Central memory CD8-positive, alpha-beta T cell (primary cell): Measurements from ENCODE around the gene NACC1.
A peak's percentile ranks its signal among the peaks of the same experiment; 100 is the strongest.

Experiments
- ATAC-seq: fragments of 150-1000 bp; cut with Tn5 transposase; replicated peaks from 2 replicates; pipeline ENCODE4 v1.10.0; 2022; ENCODE audit warnings: mild to moderate bottlenecking, moderate FRiP score, moderate number of reproducible peaks; ENCODE audit not compliant: poor library complexity, severe bottlenecking; ENCODE audit errors: extremely low read depth
- DNase-seq, 2 donors: peaks; one replicate each; pipeline ENCODE4 v3.0.0; 2021; ENCODE audit warnings: low spot score in 2 of 2
- H3K27ac Mint-ChIP-seq: one replicate; pipeline ENCODE4 v1.8.0; 2022; ENCODE audit warnings: low read depth, mild to moderate bottlenecking, moderate library complexity, mixed read lengths
- H3K27me3 Mint-ChIP-seq: one replicate; pipeline ENCODE4 v1.8.0; 2022; ENCODE audit warnings: mixed read lengths
- H3K36me3 Mint-ChIP-seq: one replicate; pipeline ENCODE4 v1.8.0; 2022; ENCODE audit warnings: mild to moderate bottlenecking, moderate library complexity, mixed read lengths; ENCODE audit not compliant: insufficient read depth
- H3K4me1 Mint-ChIP-seq: one replicate; pipeline ENCODE4 v1.8.0; 2022; ENCODE audit warnings: mixed read lengths
- H3K4me3 Mint-ChIP-seq: one replicate; pipeline ENCODE4 v1.8.0; 2022; ENCODE audit warnings: mild to moderate bottlenecking, moderate library complexity, mixed read lengths
- H3K9me3 Mint-ChIP-seq: one replicate; pipeline ENCODE4 v1.8.0; 2022; ENCODE audit warnings: mixed read lengths

The NACC1 gene

DNA sequence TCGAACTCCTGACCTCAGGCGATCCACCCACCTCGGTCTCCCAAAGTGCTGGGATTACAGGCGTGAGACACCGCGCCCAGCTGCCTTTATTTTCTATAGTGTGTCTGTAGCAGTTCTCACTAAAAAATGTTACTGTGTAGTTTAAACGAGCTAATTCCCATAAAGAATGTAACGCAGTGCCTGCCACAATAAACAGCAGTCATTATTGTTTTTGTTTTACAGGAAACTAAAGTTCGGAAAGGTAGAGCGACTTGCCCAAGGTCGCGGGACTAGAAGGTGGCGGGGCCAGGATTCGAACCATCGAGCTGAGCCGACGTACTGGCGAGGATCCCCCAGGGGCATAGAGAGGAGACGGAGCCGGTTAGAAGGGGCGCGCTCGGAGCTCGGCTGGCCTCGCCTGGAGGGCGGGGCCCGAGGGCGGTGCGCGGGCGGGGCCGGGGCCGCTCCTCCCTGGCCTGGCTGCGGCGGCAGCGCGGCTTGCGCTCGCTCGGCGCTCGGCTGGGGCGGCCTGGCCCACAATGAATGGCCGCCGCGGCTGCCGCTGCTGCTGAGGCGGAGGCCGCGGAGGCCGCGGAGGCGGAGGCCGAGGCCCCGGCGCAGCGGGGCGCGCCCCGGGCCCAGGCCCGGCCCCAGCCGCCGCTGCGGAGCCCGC is at the start of gene NACC1:
NACC1 (plus strand) TSS at position 493 of the 652 bp plus-strand sequence. CDS start 16,944 bp downstream, outside the sequence.
- H3K27ac Mint-ChIP-seq, result peak within 1 kb of the TSS; percentile 93
- no peaks in the 10 kb centered on the region for H3K27me3 Mint-ChIP-seq
- DNase-seq (peak; percentile 76 to 86), ATAC-seq (peak; percentile 78)
- H3K36me3 Mint-ChIP-seq, result peaks cover 21% of the 10 kb centered on the region
- H3K4me3 Mint-ChIP-seq, result peak within 1 kb of the TSS; percentile 91
- no peaks in the 10 kb centered on the region for H3K9me3 Mint-ChIP-seq
- H3K4me1 Mint-ChIP-seq, result peaks cover 61% of the 10 kb centered on the region

DNA sequence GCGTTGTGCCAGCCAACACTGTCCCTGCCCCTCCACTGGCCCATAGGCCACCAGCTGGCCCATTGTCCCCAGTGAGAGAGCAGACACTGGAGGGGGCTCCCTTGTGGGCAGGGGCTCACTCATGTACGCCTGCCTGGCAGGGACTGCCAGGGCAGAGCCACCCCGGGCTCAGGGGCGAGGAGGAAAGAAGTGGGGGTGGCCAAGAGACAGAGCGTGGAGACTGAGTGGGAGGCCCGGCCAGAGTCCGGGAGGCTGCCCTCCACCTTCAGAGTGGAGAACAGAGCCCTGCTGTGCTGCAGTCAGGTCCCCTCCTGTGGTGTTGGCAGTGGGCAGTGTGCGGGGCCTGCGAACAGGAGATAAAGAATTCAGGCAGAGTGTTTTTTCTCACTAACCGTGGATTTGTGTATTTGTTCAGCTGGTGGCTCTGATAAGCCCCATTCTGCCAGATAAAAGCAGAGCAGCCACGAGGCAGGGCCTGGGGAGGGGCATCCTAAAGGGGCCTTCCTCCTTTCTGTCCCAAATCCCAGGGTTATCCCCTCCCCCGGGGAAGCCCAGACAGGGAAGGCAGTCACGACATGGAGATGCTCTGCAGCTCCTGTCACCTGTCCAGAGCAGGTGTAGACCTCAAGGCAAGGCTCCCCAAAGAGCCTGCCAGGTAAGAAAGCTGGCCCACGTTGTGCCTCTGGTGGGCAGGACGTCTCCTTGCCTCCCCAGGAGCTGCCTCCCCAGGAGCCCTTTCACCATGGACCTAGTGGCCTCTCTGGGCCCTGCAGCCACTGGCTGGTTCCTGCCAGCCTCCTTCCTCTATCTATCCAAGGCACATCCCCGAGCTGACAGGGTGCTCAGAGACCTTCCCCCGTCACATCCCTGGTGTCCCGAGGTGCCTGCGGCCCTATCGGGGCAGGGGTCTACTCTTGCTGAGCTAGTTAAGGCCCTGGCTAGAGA is 48.4 kb upstream of the NACC1 start:
- H3K27ac Mint-ChIP-seq, result no peak overlapping the region
- H3K4me1 Mint-ChIP-seq, result no peaks in the 10 kb centered on the region
- H3K4me3 Mint-ChIP-seq, result peak overlapping the region; percentile 25
- H3K9me3 Mint-ChIP-seq, result no peaks in the 10 kb centered on the region
- ATAC-seq (no peak), DNase-seq (no peak)
- peaks cover 2% of the 10 kb centered on the region for H3K36me3 Mint-ChIP-seq
- no peaks in the 10 kb centered on the region for H3K27me3 Mint-ChIP-seq

DNA sequence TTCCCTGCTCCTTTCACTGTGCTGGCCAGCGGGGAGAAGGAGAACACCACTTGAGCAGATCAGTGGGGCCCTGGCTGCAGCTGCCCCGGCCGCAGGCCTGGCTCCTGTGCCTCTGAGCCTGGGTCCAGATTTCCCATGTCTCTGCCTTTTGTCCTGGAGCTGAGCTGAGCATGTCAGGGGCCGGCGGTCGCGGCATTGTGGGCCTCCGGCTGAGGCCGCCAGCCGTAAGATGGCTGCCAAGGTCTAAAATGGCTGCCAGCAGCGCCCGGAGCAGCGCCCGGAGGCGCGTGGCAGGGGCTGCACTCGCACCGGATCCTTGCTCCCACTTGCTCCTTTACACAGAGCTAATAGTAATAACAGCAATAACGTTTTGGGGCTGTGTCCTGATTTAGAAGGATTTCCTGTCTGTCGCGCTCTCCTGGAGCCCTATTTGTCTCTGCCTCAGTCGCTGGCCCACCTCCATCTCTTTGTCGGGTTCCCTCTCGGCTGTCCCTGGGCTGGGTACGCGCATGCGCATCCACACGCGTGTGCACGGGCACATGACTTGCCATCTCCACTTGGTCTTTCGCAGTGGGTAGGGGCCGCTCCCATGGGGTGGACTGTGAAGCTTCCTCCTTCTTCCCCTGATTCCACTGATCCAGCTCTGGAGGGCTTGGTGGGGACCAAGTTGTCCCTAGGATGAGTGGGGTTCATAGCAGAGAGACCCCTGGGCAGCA is 47.5 kb upstream of the NACC1 start:
- no peaks in the 10 kb centered on the region for H3K4me1 Mint-ChIP-seq
- H3K27ac Mint-ChIP-seq, result no peak overlapping the region
- peak overlapping the region; percentile 25 for H3K4me3 Mint-ChIP-seq
- H3K9me3 Mint-ChIP-seq, result no peaks in the 10 kb centered on the region
- peaks cover 2% of the 10 kb centered on the region for H3K36me3 Mint-ChIP-seq
- DNase-seq (no peak), ATAC-seq (no peak)
- no peaks in the 10 kb centered on the region for H3K27me3 Mint-ChIP-seq

DNA sequence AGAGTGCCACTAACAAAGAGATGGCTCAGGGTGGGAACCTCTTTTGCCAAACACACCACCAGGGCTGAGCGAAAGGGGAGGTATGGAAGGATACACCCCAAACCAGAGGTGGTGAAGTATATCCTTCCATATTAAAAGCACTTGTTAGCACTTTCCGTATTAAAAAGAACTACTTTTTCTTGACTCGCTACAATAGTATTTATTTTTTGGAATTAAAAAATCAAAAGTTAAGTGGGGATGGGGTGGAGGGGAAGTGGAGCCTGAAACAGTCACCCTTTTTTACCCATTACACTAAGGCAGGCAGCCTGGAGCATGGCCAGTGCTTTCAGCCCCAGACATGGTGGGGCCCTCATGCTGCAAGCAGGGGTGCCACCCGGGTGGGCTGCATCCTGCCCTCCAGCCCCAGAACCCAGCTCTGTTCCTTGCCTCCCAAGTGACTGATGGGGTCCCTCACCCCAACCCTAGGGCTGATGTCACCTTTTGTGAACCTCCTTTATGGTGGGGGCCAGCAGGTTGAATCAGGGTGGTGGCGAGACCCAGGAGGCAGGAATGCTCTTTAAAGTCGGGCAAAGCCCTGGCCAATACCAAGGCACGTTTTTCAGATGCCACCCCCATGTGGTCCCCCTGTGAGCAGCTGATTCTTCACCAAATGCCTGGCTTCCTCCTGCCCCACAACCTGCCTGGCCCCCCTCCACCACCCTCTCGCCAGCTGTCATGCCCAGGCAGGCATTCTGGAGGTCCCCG is 46.4 kb upstream of the NACC1 start:
- no peak for ATAC-seq

DNA sequence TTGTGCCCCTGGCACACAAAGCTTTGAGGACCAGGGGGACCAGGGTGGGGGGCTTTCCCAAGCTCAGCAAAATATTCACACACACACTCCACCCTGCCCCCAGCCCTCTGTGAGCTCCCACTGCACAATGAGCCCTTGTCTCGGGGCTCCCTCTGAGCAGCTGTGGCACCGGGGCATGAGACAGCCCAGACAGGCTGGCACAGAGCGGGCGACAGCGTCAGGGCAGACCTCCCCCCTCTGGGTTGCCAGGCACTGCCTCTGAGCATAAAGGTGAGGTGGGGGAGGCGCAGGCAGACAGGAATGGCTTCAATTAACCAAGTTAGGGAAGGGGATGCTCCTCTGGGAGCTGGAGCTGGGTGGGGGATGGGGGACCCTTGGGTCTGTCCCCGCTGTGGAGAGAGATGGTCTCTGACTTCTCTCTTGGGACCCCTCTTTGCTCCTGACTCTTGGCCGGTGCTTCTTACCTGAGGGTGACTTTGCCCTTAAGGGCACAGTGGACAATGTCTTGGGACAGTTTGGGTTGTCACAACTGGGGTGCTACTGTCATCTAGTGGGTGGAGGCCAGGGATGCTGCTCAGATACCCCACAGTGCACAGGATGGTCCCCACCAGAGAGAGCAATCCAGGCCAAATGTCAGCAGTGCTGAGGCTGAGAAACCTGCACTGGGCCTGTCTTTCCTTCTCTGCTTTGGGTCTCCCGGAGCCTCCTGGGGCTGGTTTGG is 45.7 kb upstream of the NACC1 start:
- Mint-ChIP-seq H3K9me3 (no peaks in the 10 kb centered on the region), H3K4me3 (no peak overlapping the region), H3K36me3 (peaks cover 2% of the 10 kb centered on the region), H3K4me1 (no peaks in the 10 kb centered on the region), H3K27me3 (no peaks in the 10 kb centered on the region), H3K27ac (no peak overlapping the region)
- DNase-seq (no peak), ATAC-seq (no peak)

More for the DNA sequence above, 46.4 kb upstream of the NACC1 start:
- Mint-ChIP-seq H3K4me3 (no peak overlapping the region), H3K9me3 (no peaks in the 10 kb centered on the region), H3K27me3 (no peaks in the 10 kb centered on the region), H3K27ac (no peak overlapping the region), H3K36me3 (peaks cover 2% of the 10 kb centered on the region), H3K4me1 (no peaks in the 10 kb centered on the region)
- DNase-seq, result no peak

DNA sequence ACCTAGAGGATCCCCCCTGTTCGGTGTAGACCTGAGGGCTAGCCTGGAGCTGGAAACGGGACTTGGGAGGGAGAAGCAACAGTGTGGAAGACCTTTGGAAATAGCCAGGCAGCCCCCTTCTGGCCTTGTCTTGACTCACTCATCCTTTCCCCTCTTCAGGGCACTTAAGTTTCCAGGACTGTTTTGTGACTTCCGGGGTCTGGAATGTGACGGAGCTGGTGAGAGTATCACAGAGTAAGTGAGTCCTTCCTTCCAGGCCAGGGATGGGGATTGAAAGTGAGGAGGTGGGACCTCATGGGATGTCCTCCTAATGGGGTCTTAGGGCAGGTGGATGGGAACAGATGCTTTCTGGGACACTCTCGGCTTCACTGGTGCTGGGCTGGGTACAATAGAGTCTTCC is 44.8 kb upstream of the NACC1 start:
- no peaks in the 10 kb centered on the region for H3K4me1 Mint-ChIP-seq
- H3K36me3 Mint-ChIP-seq, result peaks cover 2% of the 10 kb centered on the region
- no peaks in the 10 kb centered on the region for H3K9me3 Mint-ChIP-seq
- no peak for ATAC-seq
- no peak for DNase-seq
- H3K27me3 Mint-ChIP-seq, result no peaks in the 10 kb centered on the region
- no peak overlapping the region for H3K4me3 Mint-ChIP-seq
- no peak overlapping the region for H3K27ac Mint-ChIP-seq

DNA sequence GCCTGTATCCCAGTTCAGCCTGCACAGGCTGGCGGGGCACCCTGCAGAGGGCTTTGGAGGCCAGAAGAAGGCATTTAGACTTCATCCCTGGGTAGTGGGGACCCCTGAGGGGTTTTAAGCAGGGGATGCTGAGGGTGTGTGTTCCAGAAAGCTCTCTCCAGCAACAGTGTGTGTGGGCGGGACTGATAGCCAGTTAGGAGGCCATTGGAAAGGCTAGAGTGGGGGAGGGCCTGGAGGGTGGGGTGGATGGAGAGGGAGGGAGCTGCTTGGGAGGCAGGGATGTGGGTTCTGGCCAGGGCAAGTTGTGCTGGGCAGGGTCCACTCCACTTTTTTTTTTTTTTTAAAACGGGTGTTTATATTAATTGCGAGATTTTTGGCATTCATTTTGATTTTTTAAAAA is 43.7 kb upstream of the NACC1 start:
- no peak overlapping the region for H3K4me3 Mint-ChIP-seq
- DNase-seq, result no peak
- H3K4me1 Mint-ChIP-seq, result no peaks in the 10 kb centered on the region
- H3K27ac Mint-ChIP-seq, result no peak overlapping the region
- no peaks in the 10 kb centered on the region for H3K27me3 Mint-ChIP-seq
- H3K36me3 Mint-ChIP-seq, result peaks cover 2% of the 10 kb centered on the region
- H3K9me3 Mint-ChIP-seq, result no peaks in the 10 kb centered on the region
- no peak for ATAC-seq

DNA sequence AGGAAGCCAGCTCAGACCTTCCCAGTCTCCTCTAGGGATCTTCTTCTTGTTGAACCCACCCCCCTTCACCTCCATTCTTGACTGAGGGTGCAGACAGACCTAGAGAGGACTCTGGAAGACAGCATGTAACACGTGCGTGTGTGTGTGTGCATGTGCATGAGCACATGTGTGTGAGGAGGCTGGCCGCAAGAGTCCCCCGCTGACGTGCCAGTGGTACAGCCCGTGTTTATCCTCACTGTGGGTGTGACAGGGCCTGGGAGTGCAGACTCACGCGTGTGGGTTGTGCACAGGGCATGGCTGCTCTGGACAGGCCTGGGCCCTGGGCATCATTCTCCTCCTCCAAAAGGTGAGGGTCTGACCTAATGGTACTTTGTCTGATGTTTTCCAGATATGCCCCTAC is 41.7 kb upstream of the NACC1 start:
- Mint-ChIP-seq H3K4me3 (no peak overlapping the region), H3K36me3 (no peaks in the 10 kb centered on the region), H3K27me3 (no peaks in the 10 kb centered on the region), H3K27ac (no peak overlapping the region), H3K9me3 (no peaks in the 10 kb centered on the region), H3K4me1 (no peaks in the 10 kb centered on the region)
- no peak for ATAC-seq
- DNase-seq, result no peak

DNA sequence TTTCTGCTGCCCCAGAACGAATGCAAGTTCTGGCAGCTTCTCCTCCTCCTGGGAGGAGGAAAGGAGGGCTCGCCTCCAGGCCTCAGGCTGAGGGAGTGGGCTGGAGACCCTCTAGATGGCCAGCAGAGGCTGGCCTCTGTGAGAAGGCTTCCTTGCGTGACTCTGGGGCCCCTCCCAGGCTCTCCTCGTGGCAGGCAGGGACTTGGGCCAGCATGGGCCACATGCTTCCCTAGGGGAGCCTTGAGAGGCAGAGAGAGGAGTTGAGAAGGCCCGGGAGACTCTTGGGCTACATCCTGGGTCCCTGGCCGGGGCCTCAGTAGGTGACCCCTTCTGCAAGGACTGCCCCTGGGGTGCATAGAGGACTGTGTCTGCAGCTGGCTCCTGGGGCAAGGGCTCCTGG is 41.3 kb upstream of the NACC1 start:
- Mint-ChIP-seq H3K4me1 (no peaks in the 10 kb centered on the region), H3K27me3 (no peaks in the 10 kb centered on the region), H3K27ac (peak overlapping the region; percentile 55), H3K4me3 (no peak overlapping the region), H3K36me3 (no peaks in the 10 kb centered on the region), H3K9me3 (no peaks in the 10 kb centered on the region)
- DNase-seq (no peak), ATAC-seq (no peak)

DNA sequence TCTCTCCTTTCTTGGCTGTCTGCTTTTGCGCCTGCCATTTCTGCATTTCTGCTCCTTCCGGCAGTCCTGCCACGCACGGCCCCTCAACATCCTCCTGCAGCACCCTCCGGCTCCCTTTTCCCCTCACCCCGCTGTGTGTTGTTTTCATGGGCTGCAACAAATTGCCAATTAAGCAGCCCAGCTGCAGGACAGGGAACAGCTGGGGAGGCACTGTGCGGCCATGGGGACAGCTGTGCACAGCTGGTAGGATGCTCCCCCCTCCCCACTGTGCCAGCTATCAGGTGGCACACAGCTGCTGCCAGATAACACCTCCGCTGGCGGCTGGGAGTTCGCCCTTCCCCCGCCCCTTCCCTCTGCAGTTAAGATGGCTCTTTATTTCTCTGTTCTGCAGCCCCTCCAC is 40.8 kb upstream of the NACC1 start:
- H3K27ac Mint-ChIP-seq, result peak overlapping the region; percentile 55
- H3K4me3 Mint-ChIP-seq, result no peak overlapping the region
- no peaks in the 10 kb centered on the region for H3K9me3 Mint-ChIP-seq
- DNase-seq, result no peak
- H3K4me1 Mint-ChIP-seq, result no peaks in the 10 kb centered on the region
- ATAC-seq, result no peak
- no peaks in the 10 kb centered on the region for H3K36me3 Mint-ChIP-seq
- no peaks in the 10 kb centered on the region for H3K27me3 Mint-ChIP-seq

DNA sequence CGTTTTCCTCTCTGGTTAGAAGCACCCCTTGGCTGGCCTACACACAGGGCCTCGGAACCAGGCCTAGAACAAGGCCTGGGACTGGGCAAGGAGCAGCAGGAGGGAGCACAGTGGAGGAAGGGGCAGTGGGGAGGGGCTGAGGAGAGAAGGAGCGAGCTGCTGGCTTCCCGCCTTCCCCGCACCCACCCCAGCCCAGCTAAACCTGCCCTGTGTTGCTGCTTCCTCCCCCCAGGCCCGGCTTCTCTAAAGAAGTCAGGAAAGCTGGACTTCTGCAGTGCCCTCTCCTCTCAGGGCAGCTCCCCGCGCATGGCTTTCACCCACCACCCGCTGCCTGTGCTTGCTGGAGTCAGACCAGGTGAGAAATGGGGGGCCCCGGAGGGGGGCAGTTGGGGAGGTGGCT is 39.7 kb upstream of the NACC1 start:
- Mint-ChIP-seq H3K4me3 (no peak overlapping the region), H3K27me3 (no peaks in the 10 kb centered on the region), H3K27ac (no peak overlapping the region), H3K36me3 (no peaks in the 10 kb centered on the region), H3K9me3 (no peaks in the 10 kb centered on the region), H3K4me1 (no peaks in the 10 kb centered on the region)
- DNase-seq (no peak), ATAC-seq (no peak)
